Gastrocnemius medialis (tissue), 4 donors: ENCODE data around the gene FAM8A1. TPM values are rescaled to one million over a fixed set of nuclear protein-coding genes. Genes with fewer than 3 reads are reported as not detected.

Experiments used
- ATAC-seq, 2 donors: fragments of 150-250 bp; one replicate each; pipeline ENCODE4 v1.9.1; 2016
- DNase-seq, 2 donors: peaks; one replicate each; pipeline ENCODE4 v3.0.0-alpha.2; 2019
- H3K27ac ChIP-seq, 4 donors: fragments of 200-600 bp; sonication (generic); 1 replicate in 1 of 4; 2 replicates in 3 of 4; pipeline ENCODE4 v1.5.1; 2016 to 2018; ENCODE audit warnings: mild to moderate bottlenecking in 2 of 4, moderate library complexity in 1 of 4
- H3K27me3 ChIP-seq, 3 donors: fragments of 200-600 bp; sonication (generic) in 2 of 3; 1 replicate in 1 of 3; 2 replicates in 2 of 3; pipeline versions ENCODE4 v1.5.1 to v1.6.0; 2016 to 2019; ENCODE audit warnings: mild to moderate bottlenecking in 1 of 3, moderate library complexity in 1 of 3
- H3K36me3 ChIP-seq, 2 donors: fragments of 200-600 bp; sonication (generic) in 1 of 2; one replicate each; pipeline ENCODE4 v1.5.1; 2017 to 2018
- H3K4me1 ChIP-seq, 2 donors: fragments of 200-600 bp; sonication (generic) in 1 of 2; one replicate each; pipeline ENCODE4 v1.5.1; 2016 to 2017; ENCODE audit warnings: mild to moderate bottlenecking in 2 of 2
- H3K4me3 ChIP-seq, 4 donors: fragments of 200-600 bp; sonication (generic) in 3 of 4; 1 replicate in 1 of 4; 2 replicates in 3 of 4; pipeline ENCODE4 v1.5.1; 2016 to 2019; ENCODE audit warnings: mild to moderate bottlenecking in 2 of 4
- H3K9me3 ChIP-seq, 3 donors: fragments of 200-600 bp; sonication (generic) in 2 of 3; 1 replicate in 1 of 3; 2 replicates in 2 of 3; pipeline ENCODE4 v1.5.1; 2016 to 2019
- CTCF ChIP-seq, 5 experiments: fragments of 450-650 bp in 3 of 5; fragments of 200-600 bp in 2 of 5; sonication (generic) in 2 of 5; IDR thresholded peaks in 4 of 5; conservative IDR thresholded peaks in 1 of 5; 1 replicate in 4 of 5; 2 replicates in 1 of 5; pipeline ENCODE4 v1.5.1; 2016 to 2019; ENCODE audit warnings: antibody characterized with exemption in 5 of 5, mild to moderate bottlenecking in 3 of 5, moderate library complexity in 3 of 5
- POLR2A ChIP-seq, 2 donors: fragments of 450-650 bp; IDR thresholded peaks; one replicate each; pipeline ENCODE4 v1.6.1; 2017; ENCODE audit warnings: antibody characterized with exemption in 2 of 2, mild to moderate bottlenecking in 2 of 2, moderate library complexity in 2 of 2
- in situ Hi-C, 4 donors: fragments of 200-750 bp; cut with MboI; loops; one replicate each; pipeline versions ENCODE4 v1.15.0 to v1.8.0; 2017; ENCODE audit warnings: low sequenced_read_pairs in 4 of 4
- intact Hi-C: fragments of 100-400 bp; cut with DNase I; formaldehyde crosslinking; loops from one replicate; pipeline ENCODE4 v1.15.1; 2023; ENCODE audit warnings: low total_unique reads
- total RNA-seq, 4 donors: library from RNA; depleted of rRNA; stranded (reverse); fragments of >200 nt; gene quantifications; one replicate each; pipeline versions ENCODE4 v1.1.0 to v1.2.3, GENCODE V29; 2016

The FAM8A1 gene
- total RNA-seq, 4 donors from 2014 or later: 22.7 to 37.3 (median 27.5) TPM

GRCh38 chr6:17602888-17603287 is 2.8 kb downstream of the FAM8A1 start:
- intact Hi-C loops (loop anchor here (5.0 kb wide), 1 partner anchor 384 kb away; the partner anchor contains the start of gene KIF13A), in situ Hi-C loops (loop anchor here in 1 of 4 donors (25.0 kb wide), 1 partner anchor 184 kb away; no protein-coding TSS in a partner anchor)
- H3K9me3 ChIP-seq: no peaks in the 10 kb centered on the region
- peaks cover 0 to 23% of the 10 kb centered on the region in 2 donors for H3K36me3 ChIP-seq
- ATAC-seq (no peak), DNase-seq (no peak)
- H3K4me1 ChIP-seq: peaks cover 11 to 13% of the 10 kb centered on the region in 2 donors
- TF ChIP-seq POLR2A (IDR thresholded peaks at IDR 0.05) (no peak), CTCF (IDR thresholded peaks at IDR 0.05 in 4 of 5, conservative IDR thresholded peaks at IDR 0.05 in 1 of 5) (no peak)
- no peak overlapping the region for H3K27ac ChIP-seq
- no peak overlapping the region for H3K4me3 ChIP-seq
- H3K27me3 ChIP-seq: no peaks in the 10 kb centered on the region

GRCh38 chr6:17606606-17607005 is 6.5 kb downstream of the FAM8A1 start:
- no peak for ATAC-seq

GRCh38 chr6:17610835-17611234 is 10.7 kb downstream of the FAM8A1 start:
- intact Hi-C loops (no loop called here), in situ Hi-C loops (loop anchor here in 1 of 4 donors (25.0 kb wide), 1 partner anchor 176 kb away; no protein-coding TSS in a partner anchor)
- Histone ChIP-seq H3K4me1 (no peaks in the 10 kb centered on the region), H3K36me3 (peaks cover 0 to 36% of the 10 kb centered on the region in 2 donors), H3K4me3 (no peak overlapping the region), H3K27me3 (no peaks in the 10 kb centered on the region), H3K9me3 (no peaks in the 10 kb centered on the region), H3K27ac (no peak overlapping the region)
- DNase-seq: no peak
- TF ChIP-seq POLR2A (IDR thresholded peaks at IDR 0.05) (no peak), CTCF (IDR thresholded peaks at IDR 0.05 in 4 of 5, conservative IDR thresholded peaks at IDR 0.05 in 1 of 5) (no peak)
- no peak for ATAC-seq

More at GRCh38 chr6:17606606-17607005, 6.5 kb downstream of the FAM8A1 start:
- no peak for DNase-seq
- Histone ChIP-seq H3K27me3 (no peaks in the 10 kb centered on the region), H3K27ac (no peak overlapping the region), H3K4me1 (peaks cover 7 to 12% of the 10 kb centered on the region in 2 donors), H3K36me3 (peaks cover 0 to 40% of the 10 kb centered on the region in 2 donors), H3K4me3 (no peak overlapping the region), H3K9me3 (no peaks in the 10 kb centered on the region)
- TF ChIP-seq CTCF (IDR thresholded peaks at IDR 0.05 in 4 of 5, conservative IDR thresholded peaks at IDR 0.05 in 1 of 5) (no peak), POLR2A (IDR thresholded peaks at IDR 0.05) (no peak)
- intact Hi-C loops: no loop called here
- in situ Hi-C loops: loop anchor here in 1 of 4 donors (25.0 kb wide), 1 partner anchor 181 kb away; no protein-coding TSS in a partner anchor

GRCh38 chr6:17612048-17612447 is 11.9 kb downstream of the FAM8A1 start:
- TF ChIP-seq POLR2A (IDR thresholded peaks at IDR 0.05) (no peak), CTCF (IDR thresholded peaks at IDR 0.05 in 4 of 5, conservative IDR thresholded peaks at IDR 0.05 in 1 of 5) (no peak)
- DNase-seq (no peak), ATAC-seq (no peak)
- Histone ChIP-seq H3K27me3 (no peaks in the 10 kb centered on the region), H3K4me3 (no peak overlapping the region), H3K9me3 (no peaks in the 10 kb centered on the region), H3K36me3 (peaks cover 0 to 41% of the 10 kb centered on the region in 2 donors), H3K27ac (no peak overlapping the region), H3K4me1 (no peaks in the 10 kb centered on the region)
- in situ Hi-C loops: loop anchor here in 1 of 4 donors (25.0 kb wide), 1 partner anchor 175 kb away; no protein-coding TSS in a partner anchor
- intact Hi-C loops: no loop called here
